Testis (tissue), 3 donors: ENCODE data around the gene TBPL1. TPM values are rescaled to one million over a fixed set of nuclear protein-coding genes. Genes with fewer than 3 reads are reported as not detected.
A peak's percentile ranks its signal among the peaks of the same experiment; 100 is the strongest.

Source experiments
- DNase-seq: peaks from one replicate; pipeline ENCODE4 v3.0.0-alpha.2; 2019
- H3K27ac ChIP-seq, 2 donors: fragments of 200-600 bp; sonication (generic); one replicate each; pipeline ENCODE4 v1.5.1; 2019
- H3K27me3 ChIP-seq: fragments of 200-600 bp; sonication (generic); one replicate; pipeline ENCODE4 v1.5.1; 2019
- H3K36me3 ChIP-seq: fragments of 200-600 bp; sonication (generic); one replicate; pipeline ENCODE4 v1.5.1; 2017; ENCODE audit warnings: low read depth; ENCODE audit errors: missing control alignments
- H3K4me1 ChIP-seq: fragments of 200-600 bp; sonication (generic); one replicate; pipeline ENCODE4 v1.5.1; 2019
- H3K4me3 ChIP-seq, 2 donors: fragments of 200-600 bp; sonication (generic); one replicate each; pipeline ENCODE4 v1.5.1; 2017 to 2019
- H3K9me3 ChIP-seq: fragments of 200-600 bp; sonication (generic); one replicate; pipeline ENCODE4 v1.5.1; 2017
- POLR2A ChIP-seq: fragments of 450-650 bp; IDR thresholded peaks from one replicate; pipeline ENCODE4 v1.6.1; 2017; ENCODE audit warnings: antibody characterized with exemption, mild to moderate bottlenecking, moderate library complexity
- WGBS, 2 donors: methylation state at CpG; one replicate each; pipeline ENCODE4 v1.1.5; 2018; 5-methylcytosine and 5-hydroxymethylcytosine counted together
- intact Hi-C: fragments of 100-400 bp; cut with DNase I; formaldehyde crosslinking; loops from one replicate; pipeline ENCODE4 v1.15.1; 2023; ENCODE audit warnings: low total_unique reads
- polyA plus RNA-seq: library from polyadenylated mRNA; stranded (reverse); fragments of 350-450 nt; fragmentation: Illumina TruSeq; extraction: RNeasy Lipid Tissue Mini Kit (QIAGEN cat#74804); gene quantifications from one replicate; pipeline ENCODE4 v1.2.3, GENCODE V29; 2014; ENCODE audit warnings: low read depth, low replicate concordance; ENCODE audit not compliant: insufficient read depth
- total RNA-seq, 2 donors: library from RNA; depleted of rRNA; stranded (reverse); fragments of >200 nt; gene quantifications; one replicate each; pipeline ENCODE4 v1.2.3, GENCODE V29; 2016
- TF ChIP-seq, protein P1 (sequence below), 3 experiments: fragments of 450-650 bp in 2 of 3; fragments of 200-600 bp in 1 of 3; sonication (generic) in 1 of 3; IDR thresholded peaks; one replicate each; pipeline ENCODE4 v1.5.1; 2016 to 2019; ENCODE audit warnings: antibody characterized with exemption in 3 of 3, mild to moderate bottlenecking in 2 of 3, moderate library complexity in 1 of 3

Gene TBPL1
- total and polyA plus RNA-seq, 3 donors from 2014 or later, result 63.4 to 327 (median 77.9) TPM

DNA sequence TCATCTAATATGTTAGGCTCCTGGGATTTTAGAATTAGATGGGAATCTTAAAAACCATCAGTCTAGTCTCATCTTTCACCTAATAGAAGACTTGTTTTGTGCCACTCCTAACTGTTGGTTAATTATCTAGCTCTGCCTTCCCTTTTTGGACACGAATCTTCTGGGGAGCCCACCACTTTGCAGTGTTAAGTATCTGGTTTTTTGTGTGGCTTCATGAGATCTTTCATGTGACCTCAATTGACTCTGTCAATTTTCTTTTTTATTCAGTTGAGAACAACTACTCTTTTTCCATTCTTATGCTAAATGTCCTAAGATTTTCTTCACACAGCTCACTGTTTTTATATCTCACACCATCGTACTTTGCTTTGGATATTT lies 16.9 kb downstream of the TBPL1 start:
- Histone ChIP-seq H3K27ac (no peak overlapping the region), H3K27me3 (no peaks in the 10 kb centered on the region), H3K9me3 (no peaks in the 10 kb centered on the region), H3K36me3 (no peaks in the 10 kb centered on the region), H3K4me3 (no peak overlapping the region), H3K4me1 (peaks cover 4% of the 10 kb centered on the region)
- intact Hi-C loops, result loop anchor here (10.0 kb wide), 1 partner anchor 95 kb away; no protein-coding TSS in a partner anchor
- WGBS, 2 donors, result 72 to 82% methylated on average over 2 of the region's 2 CpGs
- no peak for DNase-seq
- TF ChIP-seq POLR2A, result no peak
- TF ChIP-seq, protein P1, sequence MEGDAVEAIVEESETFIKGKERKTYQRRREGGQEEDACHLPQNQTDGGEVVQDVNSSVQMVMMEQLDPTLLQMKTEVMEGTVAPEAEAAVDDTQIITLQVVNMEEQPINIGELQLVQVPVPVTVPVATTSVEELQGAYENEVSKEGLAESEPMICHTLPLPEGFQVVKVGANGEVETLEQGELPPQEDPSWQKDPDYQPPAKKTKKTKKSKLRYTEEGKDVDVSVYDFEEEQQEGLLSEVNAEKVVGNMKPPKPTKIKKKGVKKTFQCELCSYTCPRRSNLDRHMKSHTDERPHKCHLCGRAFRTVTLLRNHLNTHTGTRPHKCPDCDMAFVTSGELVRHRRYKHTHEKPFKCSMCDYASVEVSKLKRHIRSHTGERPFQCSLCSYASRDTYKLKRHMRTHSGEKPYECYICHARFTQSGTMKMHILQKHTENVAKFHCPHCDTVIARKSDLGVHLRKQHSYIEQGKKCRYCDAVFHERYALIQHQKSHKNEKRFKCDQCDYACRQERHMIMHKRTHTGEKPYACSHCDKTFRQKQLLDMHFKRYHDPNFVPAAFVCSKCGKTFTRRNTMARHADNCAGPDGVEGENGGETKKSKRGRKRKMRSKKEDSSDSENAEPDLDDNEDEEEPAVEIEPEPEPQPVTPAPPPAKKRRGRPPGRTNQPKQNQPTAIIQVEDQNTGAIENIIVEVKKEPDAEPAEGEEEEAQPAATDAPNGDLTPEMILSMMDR (IDR thresholded peaks at IDR 0.05), result no peak

DNA sequence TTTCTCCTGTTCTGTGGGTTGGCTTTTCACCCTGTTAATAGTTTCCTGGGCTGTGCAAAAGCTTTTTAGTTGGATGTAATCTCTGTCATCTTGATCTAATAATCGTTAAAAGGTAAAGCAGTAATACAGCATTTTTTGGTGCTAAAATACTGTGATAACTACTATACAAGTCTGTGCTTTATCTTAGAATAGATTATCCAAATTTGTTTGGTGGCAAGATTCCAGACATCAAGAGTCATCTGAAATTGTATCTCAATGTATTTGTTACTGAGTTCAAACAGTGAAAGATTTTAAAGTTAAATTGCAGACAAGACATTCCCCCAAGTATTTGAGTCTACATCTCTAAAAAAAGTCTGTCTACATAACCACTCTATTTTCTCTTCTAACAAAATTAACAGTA lies 18.8 kb downstream of the TBPL1 start:
- no peaks in the 10 kb centered on the region for H3K9me3 ChIP-seq
- H3K27me3 ChIP-seq, result no peaks in the 10 kb centered on the region
- no peak overlapping the region for H3K4me3 ChIP-seq
- H3K4me1 ChIP-seq, result peaks cover 4% of the 10 kb centered on the region
- H3K36me3 ChIP-seq, result no peaks in the 10 kb centered on the region
- intact Hi-C loops, result loop anchor here (10.0 kb wide), 1 partner anchor 93 kb away; no protein-coding TSS in a partner anchor
- TF ChIP-seq, protein P1 (IDR thresholded peaks at IDR 0.05), result no peak
- no peak for TF ChIP-seq POLR2A
- no peak for DNase-seq
- WGBS, 2 donors, result 54 to 63% methylated on average over 1 of the region's 1 CpG
- H3K27ac ChIP-seq, result no peak overlapping the region

DNA sequence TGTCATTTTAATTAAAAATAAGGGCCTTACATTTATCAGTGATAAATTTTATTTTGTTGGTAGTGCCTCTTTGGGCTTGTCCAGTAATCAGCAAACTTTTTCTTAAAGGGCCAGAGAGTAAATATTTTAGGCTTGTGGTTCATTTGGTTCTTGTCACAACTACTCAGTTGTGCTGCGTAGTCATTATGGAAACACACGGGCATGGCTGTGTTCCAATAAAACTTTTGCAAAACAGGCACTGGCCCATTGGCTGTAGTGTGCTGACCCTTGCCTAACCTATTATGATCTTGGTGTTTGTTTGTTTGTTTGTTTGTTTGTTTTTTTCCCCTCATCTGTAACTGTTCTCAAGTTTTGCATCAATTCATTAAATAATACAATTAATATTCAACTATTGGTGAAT lies 19.4 kb downstream of the TBPL1 start:
- WGBS, 2 donors, result 77 to 82% methylated on average over 2 of the region's 2 CpGs
- H3K27me3 ChIP-seq, result no peaks in the 10 kb centered on the region
- H3K4me3 ChIP-seq, result no peak overlapping the region

DNA sequence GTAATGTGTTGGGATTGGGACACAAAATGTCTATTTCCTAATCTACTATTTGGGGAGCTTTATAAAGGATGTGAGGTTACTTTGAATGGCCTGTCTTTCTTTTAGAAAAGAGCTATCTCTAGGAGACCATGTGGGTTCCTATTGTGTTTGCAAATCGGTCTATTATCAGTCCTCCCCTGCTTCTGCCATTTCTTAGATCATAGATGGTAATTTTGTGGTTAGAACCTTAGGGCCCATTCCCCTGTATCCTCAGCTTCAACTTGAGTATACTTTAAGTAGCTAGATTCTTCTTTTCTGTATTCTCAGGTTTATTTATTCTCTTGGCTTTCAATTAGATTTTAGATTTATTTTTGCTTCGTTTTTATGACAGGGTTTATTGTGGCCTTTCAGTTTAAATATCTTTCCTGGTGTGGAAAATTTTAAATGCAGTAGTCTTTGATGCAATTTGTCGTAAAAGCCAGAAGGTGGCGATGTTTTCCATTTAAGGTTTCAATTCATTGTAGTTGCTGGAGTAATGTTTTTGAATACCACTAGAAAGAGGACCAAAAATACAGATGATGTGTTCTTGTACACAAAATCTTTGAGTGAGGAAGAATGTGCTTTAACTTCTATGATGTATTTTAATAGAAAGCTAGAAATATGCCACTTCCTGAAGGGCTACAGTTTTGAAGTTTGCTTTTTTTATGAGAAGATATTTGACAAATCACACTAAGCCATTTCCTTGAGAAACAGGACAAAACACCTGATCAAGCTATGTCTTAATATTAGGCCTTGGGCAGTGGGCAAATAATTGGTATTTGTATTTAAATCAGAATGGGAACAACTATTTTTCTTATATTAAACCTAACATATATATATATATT lies 20.3 kb downstream of the TBPL1 start:
- Histone ChIP-seq H3K4me3 (no peak overlapping the region), H3K36me3 (no peaks in the 10 kb centered on the region), H3K4me1 (peaks cover 4% of the 10 kb centered on the region), H3K27ac (no peak overlapping the region), H3K9me3 (no peaks in the 10 kb centered on the region), H3K27me3 (no peaks in the 10 kb centered on the region)
- TF ChIP-seq, protein P1 (IDR thresholded peaks at IDR 0.05), result peak; percentile 56 to 74 (median 61)
- no peak for TF ChIP-seq POLR2A
- intact Hi-C loops, result loop anchor here (10.0 kb wide), 1 partner anchor 91 kb away; no protein-coding TSS in a partner anchor
- WGBS, 2 donors, result 10 to 21% methylated on average over 4 of the region's 4 CpGs
- DNase-seq, result no peak

More for the DNA sequence above, 19.4 kb downstream of the TBPL1 start:
- peaks cover 4% of the 10 kb centered on the region for H3K4me1 ChIP-seq
- no peaks in the 10 kb centered on the region for H3K9me3 ChIP-seq
- no peak for DNase-seq
- H3K27ac ChIP-seq, result no peak overlapping the region
- intact Hi-C loops, result loop anchor here (10.0 kb wide), 1 partner anchor 92 kb away; no protein-coding TSS in a partner anchor
- TF ChIP-seq POLR2A, result no peak
- TF ChIP-seq, protein P1 (IDR thresholded peaks at IDR 0.05), result no peak
- H3K36me3 ChIP-seq, result no peaks in the 10 kb centered on the region
